HG03108 (cell line): ENCODE results near the gene CCDC122.
"Not testable (repeated sequence)": the region's sequence is repeated elsewhere in the genome, so short reads cannot be mapped to it uniquely, and the experiment has no call there.

Source experiments
- ATAC-seq: cut with Tn5 transposase; IDR thresholded peaks from one replicate; pipeline ENCODE4 v1.9.1; 2021; ENCODE audit warnings: moderate library complexity; ENCODE audit not compliant: unreplicated experiment

The CCDC122 gene

DNA sequence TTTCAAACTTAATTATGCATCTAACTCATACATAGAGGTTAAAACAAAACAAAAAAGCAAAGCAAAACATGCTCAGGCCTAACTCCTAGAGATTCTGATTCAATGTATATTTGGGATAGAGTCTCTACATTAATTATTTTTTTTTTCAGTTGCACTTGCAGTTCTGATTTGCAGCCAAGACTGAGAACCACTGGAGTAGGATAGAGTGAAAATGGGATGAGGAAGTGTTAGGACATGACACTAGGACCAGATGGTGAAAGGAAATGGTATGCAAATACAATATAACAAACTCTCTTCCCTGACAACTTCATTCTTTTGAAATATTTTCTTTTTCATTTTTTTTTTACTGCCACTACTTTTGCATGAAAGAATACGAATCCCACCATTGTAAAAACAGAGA lies 1.8 kb downstream of the CCDC122 start:
- ATAC-seq = no peak

DNA sequence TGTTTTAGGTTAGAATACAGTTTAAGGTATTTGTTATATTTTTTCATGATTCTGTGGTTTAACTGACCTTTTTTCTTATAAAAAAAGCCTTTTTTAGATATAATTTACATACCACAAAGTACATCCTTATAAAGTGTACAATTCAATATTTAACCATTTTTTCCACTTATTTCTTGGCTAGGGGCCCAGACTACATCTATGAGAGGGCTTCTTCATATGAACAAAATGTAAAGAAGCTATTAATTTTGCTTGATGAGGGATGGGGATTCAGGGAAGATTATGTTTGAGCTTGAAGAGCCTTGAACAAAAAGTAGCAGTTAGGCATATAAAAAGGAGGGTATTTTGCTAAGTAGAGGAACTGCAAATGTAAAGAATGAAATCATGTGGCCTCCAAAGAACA lies 2.2 kb downstream of the CCDC122 start:
- no peak for ATAC-seq

DNA sequence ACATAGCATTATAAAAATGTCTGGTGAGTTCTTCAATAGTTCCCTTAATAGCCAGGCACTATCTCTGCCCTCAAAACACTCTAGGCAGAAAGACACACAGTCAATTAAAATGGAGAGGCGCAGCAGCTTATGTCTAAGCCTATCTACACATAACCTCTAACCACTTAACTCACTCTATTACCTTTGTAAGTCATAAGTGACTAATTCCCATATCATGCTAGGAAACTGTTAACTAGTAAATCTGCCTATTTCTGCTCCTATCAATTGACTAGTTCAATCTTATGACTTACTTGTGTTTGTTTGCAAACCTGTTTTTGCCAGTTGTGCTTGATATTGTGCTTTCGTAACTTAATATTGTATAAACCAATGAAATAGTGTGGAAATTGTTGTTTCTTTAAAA lies 3.2 kb downstream of the CCDC122 start:
- ATAC-seq = no peak

DNA sequence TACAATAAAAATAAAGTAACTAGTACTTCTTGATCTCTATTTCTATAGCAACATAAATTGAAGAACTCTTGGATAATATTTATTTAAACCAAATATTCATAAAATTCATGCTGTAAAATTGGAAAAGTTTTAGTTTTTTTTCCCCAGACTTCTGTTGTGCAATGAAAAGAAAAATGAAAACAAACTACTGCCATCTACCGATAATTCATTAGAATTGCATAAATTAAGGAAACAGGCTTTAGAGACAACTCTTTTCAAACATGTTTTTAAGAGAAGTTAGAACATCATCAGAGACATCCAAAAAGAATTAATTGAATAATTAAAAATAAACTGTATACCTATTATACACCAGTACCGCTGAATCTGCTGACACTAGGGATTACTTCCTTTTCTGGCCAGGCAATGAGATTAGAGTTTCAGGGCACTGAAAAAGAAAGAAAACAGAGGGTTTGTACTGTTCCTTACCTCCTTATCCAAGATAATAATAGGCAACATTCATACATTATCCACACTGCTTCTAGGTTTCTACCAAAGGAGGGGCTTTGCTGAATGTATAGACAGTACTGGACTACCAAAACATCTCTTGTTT lies 4.9 kb downstream of the CCDC122 start:
- ATAC-seq = no peak

DNA sequence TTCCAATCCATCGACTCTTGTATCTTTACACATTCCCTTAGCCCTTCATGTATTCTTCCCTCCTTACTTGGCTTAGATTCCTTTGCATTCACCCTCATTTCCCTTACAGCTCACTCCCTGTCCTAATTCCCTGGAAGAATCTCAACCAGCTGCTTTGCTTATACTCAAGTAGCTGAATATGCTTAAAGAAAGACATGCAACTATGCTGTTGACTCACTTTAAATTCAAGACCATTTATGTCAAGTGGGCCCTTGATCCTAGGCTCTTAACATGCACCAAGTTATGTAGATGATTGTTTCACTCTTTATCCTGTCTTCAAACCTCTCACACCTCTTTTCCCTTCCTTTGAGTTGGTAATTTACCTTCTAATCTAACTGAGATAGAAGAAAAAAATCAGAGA lies 7.4 kb downstream of the CCDC122 start:
- ATAC-seq = no peak

DNA sequence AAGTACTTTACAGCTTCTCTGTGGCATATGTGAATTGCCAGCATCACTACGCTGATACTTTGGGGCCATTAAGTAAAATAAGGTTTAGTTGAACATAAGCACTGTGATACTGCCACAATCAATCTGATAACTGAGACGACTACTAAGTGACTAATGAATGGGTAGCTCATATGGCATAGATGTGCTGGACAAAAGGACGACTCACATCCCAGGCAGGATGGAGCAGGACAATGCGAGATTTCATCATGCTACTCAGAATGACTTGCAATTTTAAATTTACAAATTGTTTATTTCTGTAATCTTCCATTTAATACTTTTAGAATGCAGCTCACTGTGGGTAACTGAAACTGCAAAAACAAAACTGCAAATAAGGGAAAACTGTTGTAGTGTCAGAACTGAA lies 13.6 kb downstream of the CCDC122 start:
- no peak for ATAC-seq

DNA sequence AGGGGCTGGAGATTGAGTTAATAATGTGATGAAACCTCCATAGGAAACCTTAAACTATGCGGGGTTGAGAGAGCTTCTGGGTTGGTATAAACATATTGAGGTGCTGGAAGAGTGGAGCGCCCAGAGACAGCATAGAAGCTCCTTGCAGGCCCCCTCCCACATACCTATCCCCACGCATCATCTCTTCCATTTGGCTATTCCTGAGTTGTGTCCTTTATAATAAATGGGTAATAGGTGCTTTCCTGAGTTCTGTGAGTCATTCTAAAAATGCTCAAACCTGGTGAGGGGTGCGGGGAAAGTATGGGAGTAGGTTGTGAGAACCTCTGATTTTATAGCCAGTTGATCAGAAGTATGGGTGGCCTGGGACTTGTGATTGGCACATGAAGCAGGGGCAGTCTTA lies 14.6 kb downstream of the CCDC122 start:
- no peak for ATAC-seq

DNA sequence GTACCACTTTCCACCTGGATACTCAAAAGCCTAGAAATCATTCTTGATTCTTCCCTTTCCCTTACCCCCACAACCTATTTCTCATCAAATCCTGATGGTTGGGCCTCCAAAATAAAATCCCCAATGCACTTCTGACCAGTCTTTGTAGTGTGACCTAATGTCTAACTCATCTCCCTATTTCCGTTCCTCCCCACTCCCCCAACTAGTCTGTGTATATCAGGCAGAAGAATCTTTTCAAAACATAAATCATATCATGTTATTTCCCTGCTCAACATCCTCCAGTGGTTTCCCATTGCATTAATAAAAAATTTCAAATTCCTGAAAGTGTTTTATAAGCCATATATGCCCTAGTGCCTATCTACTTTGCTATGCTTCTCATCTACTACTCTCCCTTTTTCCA lies 17.7 kb downstream of the CCDC122 start:
- no peak for ATAC-seq

DNA sequence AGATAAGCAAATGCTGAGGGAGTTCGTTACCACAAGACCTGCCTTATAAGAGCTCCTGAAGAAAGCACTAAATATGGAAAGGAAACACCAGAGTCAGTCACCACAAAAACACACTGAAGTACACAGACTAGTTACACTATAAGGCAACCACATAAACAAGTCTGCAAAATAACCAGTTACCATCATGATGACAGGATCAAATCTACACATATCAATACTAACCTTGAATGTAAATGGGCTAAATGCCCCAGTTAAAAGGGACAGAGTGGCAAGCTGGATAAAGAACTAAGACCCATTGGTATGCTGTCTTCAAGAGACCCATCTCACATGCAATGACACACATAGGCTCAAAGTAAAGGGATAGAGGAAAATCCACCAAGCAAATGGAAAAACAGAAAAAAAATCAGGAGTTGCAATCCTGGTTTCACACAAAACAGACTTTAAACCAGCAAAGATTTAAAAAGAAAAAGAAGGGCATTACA lies 26.6 kb downstream of the CCDC122 start:
- ATAC-seq = no peak

DNA sequence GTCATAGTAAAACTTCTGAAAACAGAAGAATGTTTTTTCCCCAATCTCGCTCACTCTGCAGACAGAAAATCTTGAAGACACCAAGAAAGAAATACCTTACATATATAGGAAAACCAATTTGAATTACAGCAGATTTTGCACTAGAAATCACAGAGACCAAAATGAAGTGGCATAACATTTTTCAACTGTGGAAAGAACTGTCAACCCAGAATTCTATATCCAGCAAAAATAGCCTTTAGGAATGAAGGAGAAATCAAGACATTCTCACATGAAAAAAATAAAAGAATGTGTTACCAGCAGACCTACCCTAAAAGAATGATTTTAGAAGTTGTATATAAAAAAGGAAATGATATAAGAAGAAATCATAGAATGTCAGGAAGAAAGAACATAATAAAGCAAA lies 28.7 kb downstream of the CCDC122 start:
- no peak for ATAC-seq

GRCh38 chr13:43848001-43848649 lies 31.4 kb downstream of the CCDC122 start:
- ATAC-seq = no peak

GRCh38 chr13:43846496-43847158 lies 32.9 kb downstream of the CCDC122 start:
- ATAC-seq = no peak

DNA sequence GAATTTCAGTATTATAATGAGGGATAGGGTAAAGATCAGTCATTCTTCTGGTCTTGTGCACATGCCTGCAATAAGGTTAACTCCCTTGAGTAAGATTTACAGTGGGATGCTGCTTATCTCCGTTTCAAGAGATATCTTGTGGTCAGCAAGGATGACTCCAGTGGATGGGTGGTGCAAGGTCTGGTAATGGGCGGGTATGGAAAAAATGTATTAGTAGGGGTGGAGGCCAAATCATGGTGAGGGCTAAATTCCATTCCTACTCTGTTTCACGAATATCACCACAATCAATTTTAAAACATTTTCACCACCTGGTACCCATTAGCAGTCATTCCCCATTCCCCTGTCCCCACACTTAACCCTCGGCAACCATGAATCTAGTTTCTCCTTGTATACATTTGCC lies 40.6 kb downstream of the CCDC122 start:
- no peak for ATAC-seq

- ATAC-seq = no peak
Measured at GRCh38 chr13:43835701-43836100, 43.8 kb downstream of the CCDC122 start.

DNA sequence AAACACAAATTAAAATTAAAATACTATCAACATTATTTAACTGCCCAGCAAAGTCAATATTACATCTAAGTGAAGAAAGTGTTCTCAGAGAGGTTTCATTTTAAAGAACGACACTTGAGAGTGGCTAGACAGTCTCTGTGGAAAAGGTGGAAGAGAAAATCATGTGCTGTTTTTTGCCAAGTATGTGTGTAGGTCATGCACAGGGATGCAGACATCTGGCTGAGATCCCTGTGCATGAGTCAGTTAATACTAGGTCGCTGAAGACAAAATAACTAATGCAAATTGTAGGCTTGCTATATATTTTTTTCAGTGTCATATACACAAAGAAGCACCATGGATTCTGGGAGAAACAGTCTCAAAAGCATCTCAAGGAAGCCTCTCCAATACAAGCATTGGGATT lies 48.5 kb downstream of the CCDC122 start:
- ATAC-seq = no peak

DNA sequence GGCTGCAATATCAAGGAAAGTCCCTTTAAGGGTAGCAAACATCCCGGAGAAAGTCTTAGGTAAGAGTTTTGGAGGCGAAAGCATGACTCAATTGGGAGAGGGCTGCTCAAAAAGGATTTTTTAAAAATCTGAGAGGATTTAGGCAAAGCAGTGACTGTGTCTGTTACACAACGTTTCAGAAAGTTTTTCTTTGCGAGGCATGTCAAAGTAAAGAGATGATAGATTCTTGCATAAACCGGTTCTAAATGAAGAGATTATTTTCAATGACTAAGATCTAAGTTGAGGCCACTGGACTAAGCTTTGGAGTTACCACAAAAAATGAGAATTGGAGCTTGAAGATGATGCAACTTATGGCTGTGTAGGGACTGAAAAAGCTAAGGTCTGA lies 49.1 kb downstream of the CCDC122 start:
- no peak for ATAC-seq

DNA sequence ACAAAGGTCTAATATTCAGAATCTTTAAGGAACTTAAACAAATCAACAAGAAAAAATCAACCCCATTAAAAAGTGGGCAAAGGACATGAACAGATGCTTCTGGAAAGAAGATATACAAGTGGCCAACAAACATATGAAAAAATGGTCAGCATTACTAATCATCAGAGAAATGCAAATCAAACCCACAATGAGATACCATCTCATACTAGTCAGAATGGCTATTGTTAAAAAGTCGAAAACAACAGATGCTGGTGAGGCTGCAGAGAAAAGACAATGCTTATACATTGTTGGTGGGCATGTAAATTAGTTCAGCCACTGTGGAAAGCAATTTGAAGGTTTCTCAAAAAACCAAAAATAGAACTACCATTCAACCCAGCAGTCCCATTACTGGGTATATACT lies 54.9 kb downstream of the CCDC122 start:
- not testable (repeated sequence) for ATAC-seq

DNA sequence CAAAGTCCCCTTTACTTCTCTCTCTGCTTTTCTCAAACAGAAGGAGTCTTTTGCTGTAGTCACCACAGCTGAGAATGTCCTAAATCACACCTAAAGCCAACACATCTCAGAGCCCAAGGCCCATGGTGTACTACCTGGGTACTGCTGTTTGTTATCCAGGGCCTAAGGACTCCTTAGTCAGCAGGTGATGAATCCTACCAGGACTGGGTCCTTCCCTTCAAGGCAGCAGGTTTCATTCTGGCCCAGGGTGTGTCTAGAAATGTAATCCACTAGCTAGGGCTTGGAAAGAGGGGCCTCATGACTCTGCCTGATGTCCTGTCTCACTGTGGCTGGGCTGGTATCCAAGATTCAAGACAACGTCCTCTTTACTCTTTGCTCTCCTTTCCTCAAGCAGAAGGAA lies 56.6 kb downstream of the CCDC122 start:
- ATAC-seq = no peak

DNA sequence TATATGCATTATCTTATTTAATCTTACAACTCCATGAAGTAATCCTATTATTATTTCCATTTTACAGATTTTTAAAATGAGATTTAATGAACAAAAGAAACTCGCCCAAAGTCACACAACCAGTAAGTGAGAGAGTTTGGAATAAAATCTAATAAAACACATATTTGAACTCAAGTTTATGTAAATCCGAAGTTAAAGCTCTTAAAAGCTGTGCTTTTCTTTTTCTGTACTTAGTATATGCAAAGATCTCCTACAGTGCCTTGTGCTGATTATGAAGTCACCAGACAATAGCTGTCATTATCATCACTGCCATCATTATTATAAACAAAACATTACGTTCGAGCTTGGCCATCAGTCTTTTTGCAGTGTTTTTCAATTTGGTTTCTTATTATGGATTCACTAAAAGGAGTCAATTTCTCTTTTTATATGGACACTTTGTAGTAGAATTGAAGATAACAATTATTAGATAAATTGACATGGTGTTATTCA lies 63.1 kb downstream of the CCDC122 start:
- no peak for ATAC-seq

GRCh38 chr13:43815204-43815603 lies 64.3 kb downstream of the CCDC122 start:
- no peak for ATAC-seq

DNA sequence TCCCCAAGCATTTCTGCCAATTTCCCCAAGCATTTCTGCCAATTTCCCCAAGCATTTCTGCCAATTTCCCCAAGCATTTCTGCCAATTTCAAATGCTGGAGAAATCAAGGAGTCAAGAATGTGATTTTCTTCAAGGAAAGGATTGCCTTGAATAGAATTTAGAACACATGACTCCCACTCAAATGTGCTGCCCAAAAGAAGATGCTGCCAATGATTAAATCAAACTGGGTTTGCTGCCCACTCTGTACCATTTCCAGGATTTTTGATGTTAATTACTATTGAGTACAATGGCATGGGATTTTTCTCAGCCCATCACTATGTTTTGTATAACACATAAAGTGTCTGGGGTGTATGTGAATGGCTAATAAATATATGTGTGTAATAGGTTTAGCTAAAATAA lies 70.9 kb downstream of the CCDC122 start:
- ATAC-seq = no peak

DNA sequence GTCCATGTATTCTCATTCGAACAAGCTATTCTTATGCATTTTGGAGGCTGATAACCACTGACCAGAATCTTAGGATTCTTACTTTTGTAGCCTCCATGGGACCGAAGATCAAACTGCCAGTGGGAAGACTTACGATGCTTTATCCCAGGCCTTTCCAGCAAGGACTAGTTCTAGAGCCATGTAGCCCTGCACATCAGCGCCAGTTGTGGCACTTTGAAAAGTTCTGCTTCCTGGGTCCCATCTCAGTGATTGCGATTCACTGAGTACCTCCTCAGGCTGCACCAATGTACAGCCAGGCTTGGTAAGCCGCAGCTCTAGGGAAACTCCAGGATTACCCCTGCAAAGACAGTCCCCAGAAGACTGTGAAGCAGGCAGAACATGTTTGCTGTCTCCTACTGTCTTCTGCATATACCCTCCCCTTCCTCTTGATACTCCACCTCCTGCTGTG lies 73.8 kb downstream of the CCDC122 start:
- ATAC-seq = no peak
